SH-SY5Y (cell line): ENCODE data around the gene MMP7.

ENCODE experiments used
- GATA2 ChIP-seq: IDR thresholded peaks from 2 replicates; pipeline ENCODE4 v1.6.1; 2011; ENCODE audit warnings: mild to moderate bottlenecking, low read depth, low read length
- GATA3 ChIP-seq: IDR thresholded peaks from 2 replicates; pipeline ENCODE4 v1.6.1; 2011; ENCODE audit warnings: low read depth, mild to moderate bottlenecking, low read length, moderate library complexity

DNA sequence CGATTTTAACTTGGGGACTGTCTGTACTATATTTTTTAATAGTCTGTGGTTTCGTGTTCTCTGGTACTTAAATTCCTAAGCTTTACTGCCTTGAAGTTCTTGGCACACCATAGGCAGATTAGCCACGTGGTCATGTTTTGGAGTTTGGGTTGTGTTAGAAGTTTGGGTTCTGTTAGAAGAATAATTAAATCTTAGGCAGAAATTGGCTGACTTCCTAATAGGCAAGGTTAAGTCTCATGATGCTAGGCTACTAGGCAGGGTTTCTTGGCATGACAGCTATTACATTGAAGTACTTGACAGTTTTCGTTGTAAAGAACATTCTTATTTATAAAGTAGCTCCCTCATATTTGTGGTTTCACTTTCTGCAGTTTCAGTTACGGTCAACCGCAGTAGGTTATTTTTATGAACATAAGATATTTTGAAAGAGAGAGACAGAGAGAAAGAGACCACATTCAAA is 30.0 kb upstream of the MMP7 start:
- TF ChIP-seq GATA2 (no peak), GATA3 (no peak)
